Hepatocyte (in vitro differentiated cells): ENCODE measurements around the gene KPNA3.

Source experiments
- CTCF ChIP-seq: fragments of 200-600 bp; sonication (generic); IDR thresholded peaks from 2 replicates; pipeline ENCODE4 v1.5.1; 2016; ENCODE audit warnings: antibody characterized with exemption, mild to moderate bottlenecking; ENCODE audit not compliant: poor library complexity
- EZH2phosphoT487 ChIP-seq: fragments of 200-600 bp; sonication (generic); IDR thresholded peaks from one replicate; pipeline ENCODE4 v1.6.1; 2018; ENCODE audit warnings: antibody characterized with exemption, mild to moderate bottlenecking, low read depth, moderate library complexity; ENCODE audit not compliant: unreplicated experiment, severe bottlenecking

GRCh38 chr13:49731766-49732165 lies 60.7 kb downstream of the KPNA3 start:
- TF ChIP-seq CTCF: no peak
- TF ChIP-seq EZH2phosphoT487: no peak
